IPS DF 6.9 (cell line): ENCODE data around the gene CCNYL1.
A peak's percentile ranks its signal among the peaks of the same experiment; 100 is the strongest.

Experiments
- DNase-seq: peaks from one replicate; pipeline ENCODE4 v3.0.0-alpha.2; 2013; ENCODE audit warnings: low read depth, low spot score
- H3K27ac ChIP-seq: one replicate; pipeline ENCODE4 v1.5.1; 2013; ENCODE audit warnings: low read length, control low read depth
- H3K27me3 ChIP-seq: 2 replicates; pipeline ENCODE4 v1.6.1; 2013; ENCODE audit warnings: mild to moderate bottlenecking, low read length; ENCODE audit not compliant: control insufficient read depth, insufficient read depth
- H3K36me3 ChIP-seq: 2 replicates; pipeline ENCODE4 v1.6.1; 2013; ENCODE audit warnings: low read length; ENCODE audit not compliant: control insufficient read depth, insufficient read depth
- H3K4me1 ChIP-seq: 2 replicates; pipeline ENCODE4 v1.6.1; 2013; ENCODE audit warnings: low read length; ENCODE audit not compliant: control insufficient read depth, insufficient read depth
- H3K4me3 ChIP-seq: 2 replicates; pipeline ENCODE4 v1.5.1; 2013; ENCODE audit warnings: mild to moderate bottlenecking, low read length
- H3K9me3 ChIP-seq: 2 replicates; pipeline ENCODE4 v1.6.1; 2013; ENCODE audit warnings: low read length, inconsistent platforms; ENCODE audit not compliant: control insufficient read depth, insufficient read depth
- WGBS: extraction: QIAGEN DNeasy Blood & Tissue Kit; methylation state at CpG from one replicate; pipeline ENCODE4 v1.1.7; 2013; ENCODE audit warnings: mixed read lengths, missing lambda C conversion rate; ENCODE audit not compliant: insufficient read length, insufficient coverage; 5-methylcytosine and 5-hydroxymethylcytosine counted together

The CCNYL1 gene

DNA sequence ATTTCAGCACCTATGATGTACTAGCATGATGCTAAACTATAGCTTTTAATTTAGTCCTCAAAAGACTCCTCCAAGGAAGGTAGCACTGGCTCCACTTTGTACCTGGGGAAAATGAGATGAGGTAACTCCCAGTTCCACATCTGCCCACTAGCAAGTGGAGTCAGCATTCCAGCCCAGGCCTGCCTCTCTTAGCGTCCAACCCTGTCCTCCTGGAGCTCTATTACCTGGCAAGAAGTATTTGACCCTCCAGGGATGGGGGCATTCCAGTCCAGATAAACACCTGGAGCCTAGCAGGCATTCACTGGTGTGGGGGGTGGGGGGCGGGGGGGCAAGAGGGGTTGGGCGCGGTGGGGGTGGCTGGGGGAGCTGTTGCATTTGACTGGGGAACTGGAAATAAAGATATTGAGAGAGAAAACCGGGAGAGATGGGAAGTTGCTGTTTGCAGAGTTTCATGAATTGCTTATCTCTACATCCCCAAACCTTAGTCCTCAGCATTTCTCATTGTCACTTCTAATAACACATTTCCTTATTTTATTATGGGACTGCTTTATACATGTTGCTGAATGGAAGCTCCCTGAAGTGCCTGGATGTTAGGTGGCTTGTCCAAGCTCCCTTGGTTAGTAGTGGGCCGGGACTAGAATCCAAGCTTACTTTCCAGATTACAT lies 80.3 kb downstream of the CCNYL1 start:
- WGBS = no CpG with 5 or more reads among the region's 6 CpGs

GRCh38 chr2:207792244-207792785 lies 80.9 kb downstream of the CCNYL1 start:
- Histone ChIP-seq H3K9me3 (no peaks in the 10 kb centered on the region), H3K36me3 (no peaks in the 10 kb centered on the region), H3K4me3 (no peak overlapping the region), H3K4me1 (peaks cover 9% of the 10 kb centered on the region), H3K27ac (no peak overlapping the region), H3K27me3 (no peaks in the 10 kb centered on the region)
- no CpG with 5 or more reads among the region's 6 CpGs for WGBS
- no peak for DNase-seq

More for the DNA sequence above, 80.3 kb downstream of the CCNYL1 start:
- H3K27me3 ChIP-seq = no peaks in the 10 kb centered on the region
- no peaks in the 10 kb centered on the region for H3K9me3 ChIP-seq
- H3K4me1 ChIP-seq = peaks cover 7% of the 10 kb centered on the region
- H3K4me3 ChIP-seq = no peak overlapping the region
- no peak overlapping the region for H3K27ac ChIP-seq
- H3K36me3 ChIP-seq = no peaks in the 10 kb centered on the region
- DNase-seq = no peak

DNA sequence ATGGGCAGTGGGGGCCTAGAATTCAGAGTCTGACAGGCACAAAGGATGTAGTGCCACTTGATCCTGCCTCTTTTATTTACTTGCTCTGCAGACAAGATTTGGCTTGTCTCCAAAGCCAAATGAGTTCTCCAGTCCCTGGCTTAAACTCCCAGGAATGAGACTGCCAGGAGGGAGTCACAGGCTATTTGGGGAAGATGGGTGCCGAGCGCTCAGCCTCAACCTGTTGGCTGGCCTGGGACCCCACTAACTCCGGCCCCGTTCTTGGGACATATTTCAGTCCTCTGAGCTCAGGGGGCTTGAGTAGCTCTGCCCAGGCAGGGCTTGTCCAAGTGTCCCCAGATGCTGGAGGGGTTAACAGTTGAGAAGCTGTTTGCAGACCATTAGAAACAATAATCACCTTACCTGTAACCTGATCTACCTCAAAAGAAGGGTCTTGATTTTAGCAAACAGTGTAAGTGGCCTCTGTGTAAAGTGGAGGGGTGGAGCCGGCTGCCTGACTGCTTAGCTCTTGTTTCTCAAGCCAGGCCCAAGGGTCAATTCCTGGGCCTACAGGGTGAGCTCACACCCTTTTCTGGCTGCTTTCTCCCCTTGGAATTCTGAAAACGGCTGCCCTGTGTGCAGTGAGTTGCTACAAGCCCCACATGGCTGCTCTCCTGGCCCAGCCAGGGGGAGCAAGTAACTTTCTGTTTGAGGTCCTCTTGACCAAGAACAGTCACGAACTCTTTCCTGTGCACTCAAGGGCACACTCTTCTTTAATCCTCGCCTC lies 85.3 kb downstream of the CCNYL1 start:
- Histone ChIP-seq H3K4me1 (peaks cover 8% of the 10 kb centered on the region), H3K27ac (peak overlapping the region; percentile 14), H3K4me3 (no peak overlapping the region), H3K9me3 (no peaks in the 10 kb centered on the region), H3K27me3 (no peaks in the 10 kb centered on the region), H3K36me3 (no peaks in the 10 kb centered on the region)
- DNase-seq = no peak
- no CpG with 5 or more reads among the region's 8 CpGs for WGBS

GRCh38 chr2:207801259-207801658 lies 89.8 kb downstream of the CCNYL1 start:
- H3K9me3 ChIP-seq = no peaks in the 10 kb centered on the region
- no CpG with 5 or more reads among the region's 3 CpGs for WGBS
- peaks cover 6% of the 10 kb centered on the region; the same call in 1 of the 2 replicates for H3K4me1 ChIP-seq
- no peak for DNase-seq
- no peak overlapping the region for H3K4me3 ChIP-seq
- no peak overlapping the region for H3K27ac ChIP-seq
- H3K27me3 ChIP-seq = no peaks in the 10 kb centered on the region
- no peaks in the 10 kb centered on the region for H3K36me3 ChIP-seq

- H3K27ac ChIP-seq = no peak overlapping the region
- no peaks in the 10 kb centered on the region for H3K27me3 ChIP-seq
- no peak overlapping the region for H3K4me3 ChIP-seq
- H3K4me1 ChIP-seq = no peaks in the 10 kb centered on the region; the same call in 1 of the 2 replicates
- no peak for DNase-seq
- H3K9me3 ChIP-seq = no peaks in the 10 kb centered on the region
- no CpG with 5 or more reads among the region's 6 CpGs for WGBS
- no peaks in the 10 kb centered on the region for H3K36me3 ChIP-seq
Observed at GRCh38 chr2:207802650-207803049, 91.2 kb downstream of the CCNYL1 start.
